ENCODE results near the gene CHCHD6.
A peak's percentile ranks its signal among the peaks of the same experiment; 100 is the strongest.

CHCHD6 gene

DNA sequence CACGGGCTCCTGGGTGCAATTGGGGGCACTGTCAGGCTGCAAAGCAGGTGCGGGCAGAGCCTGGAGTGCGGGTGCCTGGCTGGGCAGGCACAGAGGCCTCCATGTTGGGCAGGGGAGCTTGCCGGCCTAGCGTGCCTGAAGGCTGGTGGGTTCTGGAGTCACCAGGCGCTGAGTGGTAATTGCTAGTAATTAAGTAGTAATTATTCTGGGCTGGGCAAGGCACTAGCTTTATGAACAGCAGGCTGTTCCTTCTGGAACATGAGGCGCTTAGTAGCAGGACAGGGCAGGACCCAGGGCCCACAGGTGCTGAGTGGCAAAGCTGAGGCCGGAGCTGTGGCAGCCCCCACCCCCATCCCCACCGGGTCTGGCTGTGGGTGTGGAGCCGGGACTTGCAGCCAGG lies 304.2 kb downstream of the CHCHD6 start:
- Histone ChIP-seq H3K27ac (0 out of 2 replicates have a peak overlapping the region, but pooled peaks have one; percentile 4), H3K9ac (no peak overlapping the region), H3K4me2 (peak overlapping the region; percentile 82; the same call in 1 of the 2 replicates), H3K4me3 (no peak overlapping the region), H4K20me1 (peaks cover 89% of the 10 kb centered on the region), H3K9me3 (no peaks in the 10 kb centered on the region), H3K36me3 (no peaks in the 10 kb centered on the region), H3K4me1 (peaks cover 80% of the 10 kb centered on the region), H3K27me3 (no peaks in the 10 kb centered on the region)
- no peak for TF ChIP-seq Cebpa-rat (IDR thresholded peaks at IDR 0.05)

DNA sequence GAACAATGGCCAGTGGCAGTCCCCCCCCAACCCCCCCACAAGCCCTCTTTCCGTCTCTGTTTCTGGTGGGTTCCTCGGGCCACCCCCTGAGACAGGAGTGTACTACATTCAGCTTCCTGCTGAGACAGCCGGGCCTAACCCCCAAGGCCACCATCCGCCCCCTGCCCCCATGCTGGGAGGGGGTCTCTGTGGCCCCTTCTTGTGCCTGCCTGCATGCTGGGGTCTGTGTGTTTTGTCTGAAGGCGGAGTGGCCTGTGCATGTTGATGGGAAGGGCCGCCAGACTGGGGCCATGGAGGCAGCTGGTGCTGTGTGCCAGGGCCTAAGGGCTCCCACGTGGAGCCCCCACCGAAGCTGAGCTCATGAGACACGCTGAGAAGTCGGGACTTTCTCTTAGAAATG lies 305.5 kb downstream of the CHCHD6 start:
- H3K36me3 ChIP-seq = no peaks in the 10 kb centered on the region
- no peak overlapping the region for H3K4me3 ChIP-seq
- no peak overlapping the region; the same call in 1 of the 2 replicates for H3K9ac ChIP-seq
- H3K27me3 ChIP-seq = no peaks in the 10 kb centered on the region
- H3K4me1 ChIP-seq = peaks cover 79% of the 10 kb centered on the region
- no peak for TF ChIP-seq Cebpa-rat (IDR thresholded peaks at IDR 0.05)
- H3K4me2 ChIP-seq = peak overlapping the region; percentile 82
- H3K27ac ChIP-seq = no peak overlapping the region
- peaks cover 86% of the 10 kb centered on the region for H4K20me1 ChIP-seq
- no peaks in the 10 kb centered on the region for H3K9me3 ChIP-seq
